ENCODE measurements around the gene MPIG6B. TPM values are rescaled to one million over a fixed set of nuclear protein-coding genes. Genes with fewer than 3 reads are reported as not detected.

The MPIG6B gene
- total RNA-seq, 1 experiment from 2014 or later: not detected

- Histone ChIP-seq H3T11ph (ENCODE audit: low read length) (no peak overlapping the region), H3K56ac (ENCODE audit: insufficient read length, low read depth, low read length) (no peak overlapping the region), H4K20me1 (ENCODE audit: control insufficient read depth, insufficient read depth, insufficient read length) (no peaks in the 10 kb centered on the region), H3K9me3 (ENCODE audit: control insufficient read depth, low read depth, low read length) (no peaks in the 10 kb centered on the region), H3K4me2 (ENCODE audit: insufficient read depth, insufficient read length, low read length) (no peak overlapping the region), H3K14ac (ENCODE audit: insufficient read depth, low read length) (no peak overlapping the region), H3K79me1 (ENCODE audit: insufficient read depth, low read depth, low read length, poor library complexity, severe bottlenecking) (no peaks in the 10 kb centered on the region), H2BK15ac (ENCODE audit: low read depth, low read length) (no peak overlapping the region), H3K23ac (ENCODE audit: insufficient read length, low read depth, low read length) (no peak overlapping the region), H2BK12ac (ENCODE audit: insufficient read length, low read depth, low read length) (no peak overlapping the region), H2BK20ac (ENCODE audit: low read depth, low read length, poor library complexity, severe bottlenecking) (no peak overlapping the region), H2BK5ac (ENCODE audit: insufficient read length, low read length) (no peak overlapping the region), H2BK120ac (ENCODE audit: low read depth, low read length, poor library complexity, severe bottlenecking) (no peak overlapping the region), H4K91ac (ENCODE audit: insufficient read length, low read depth, low read length) (no peak overlapping the region), H2AK5ac (ENCODE audit: insufficient read length, low read length) (no peak overlapping the region), H3K9ac (ENCODE audit: extremely low read depth, insufficient read length, low read length) (no peak overlapping the region), H3K27me3 (ENCODE audit: insufficient read depth, low read length) (no peaks in the 10 kb centered on the region), H3K27ac (ENCODE audit: insufficient read length, low read depth, low read length) (no peak overlapping the region), H2AFZ (ENCODE audit: low read length) (no peak overlapping the region), H3K4ac (ENCODE audit: low read depth, low read length) (no peak overlapping the region), H4K5ac (ENCODE audit: insufficient read length, low read depth, low read length) (no peak overlapping the region), H3K23me2 (ENCODE audit: insufficient read length, low read depth, low read length, poor library complexity, severe bottlenecking) (peaks cover 4% of the 10 kb centered on the region), H3K79me2 (ENCODE audit: insufficient read depth, low read length) (no peaks in the 10 kb centered on the region), H4K8ac (replicated peaks; ENCODE audit: insufficient read length, low read depth, low read length) (no peak overlapping the region), H3K4me1 (ENCODE audit: insufficient read depth, low read length) (no peaks in the 10 kb centered on the region), H3K18ac (ENCODE audit: insufficient read length, low read depth, low read length) (no peak overlapping the region)
- Mint-ChIP-seq H3K36me3 (ENCODE audit: insufficient read depth in 1 of 3, low read depth in 3 of 3) (peaks cover 9 to 34% (median 33%) of the 10 kb centered on the region in 3 experiments; a peak in 6 of 7 replicates), H3K4me1 (peaks cover 6 to 11% of the 10 kb centered on the region in 2 experiments), H3K4me3 (no peak overlapping the region), H3K9me3 (no peaks in the 10 kb centered on the region), H3K27me3 (ENCODE audit: low read depth) (no peaks in the 10 kb centered on the region), H3K27ac (peak overlapping the region in 1 of 3 experiments; percentile 66; a peak in 2 of 7 replicates)
- DNase-seq: no peak
- no CpG with 5 or more reads among the region's 25 CpGs for WGBS (ENCODE audit: extremely low coverage, insufficient read length, low lambda C conversion rate)
- no peak for TF ChIP-seq CTCF (conservative IDR thresholded peaks at IDR 0.05)
Measured at GRCh38 chr6:31723980-31724691, 963 bp downstream of the MPIG6B start.
